H1 (cell line): ENCODE data around the gene OLFM1. TPM values are rescaled to one million over a fixed set of nuclear protein-coding genes. Genes with fewer than 3 reads are reported as not detected.

Experiments used
- JUND ChIP-seq: IDR thresholded peaks from 2 replicates; pipeline ENCODE4 v1.6.1; 2011; ENCODE audit warnings: mild to moderate bottlenecking, improper control_type of control experiment, low read length
- RXRA ChIP-seq: IDR thresholded peaks from 2 replicates; pipeline ENCODE4 v1.6.1; 2011; ENCODE audit warnings: low read depth, mild to moderate bottlenecking, low read length, moderate library complexity; ENCODE audit not compliant: insufficient read depth
- polyA plus RNA-seq, 7 experiments: library from polyadenylated mRNA; depleted of rRNA in 3 of 7; stranded (reverse) in 5 of 7; unstranded in 2 of 7; fragments of >200 nt in 5 of 7; fragments of 200-250 nt in 2 of 7; gene quantifications; 1 replicate in 5 of 7; 2 replicates in 1 of 7; 4 replicates in 1 of 7; pipeline versions ENCODE4 v1.2.1 to v1.2.3, GENCODE V29; 2011 to 2013; ENCODE audit warnings: missing spikeins in 2 of 7, mixed read lengths in 2 of 7
- total RNA-seq: library from RNA; stranded (reverse); fragmentation: NEBNext Ultra II Directional; extraction: Animal tissue kit (Norgen Biotek cat#: 25700); gene quantifications from 2 replicates; pipeline ENCODE4 v1.2.1, GENCODE V29; 2021

Gene OLFM1
- total and polyA plus RNA-seq, 2 of the 8 experiments (the other 6 are each of a cell fraction or from before 2014, with no cell fraction given), result 53.0 to 53.4 TPM

DNA sequence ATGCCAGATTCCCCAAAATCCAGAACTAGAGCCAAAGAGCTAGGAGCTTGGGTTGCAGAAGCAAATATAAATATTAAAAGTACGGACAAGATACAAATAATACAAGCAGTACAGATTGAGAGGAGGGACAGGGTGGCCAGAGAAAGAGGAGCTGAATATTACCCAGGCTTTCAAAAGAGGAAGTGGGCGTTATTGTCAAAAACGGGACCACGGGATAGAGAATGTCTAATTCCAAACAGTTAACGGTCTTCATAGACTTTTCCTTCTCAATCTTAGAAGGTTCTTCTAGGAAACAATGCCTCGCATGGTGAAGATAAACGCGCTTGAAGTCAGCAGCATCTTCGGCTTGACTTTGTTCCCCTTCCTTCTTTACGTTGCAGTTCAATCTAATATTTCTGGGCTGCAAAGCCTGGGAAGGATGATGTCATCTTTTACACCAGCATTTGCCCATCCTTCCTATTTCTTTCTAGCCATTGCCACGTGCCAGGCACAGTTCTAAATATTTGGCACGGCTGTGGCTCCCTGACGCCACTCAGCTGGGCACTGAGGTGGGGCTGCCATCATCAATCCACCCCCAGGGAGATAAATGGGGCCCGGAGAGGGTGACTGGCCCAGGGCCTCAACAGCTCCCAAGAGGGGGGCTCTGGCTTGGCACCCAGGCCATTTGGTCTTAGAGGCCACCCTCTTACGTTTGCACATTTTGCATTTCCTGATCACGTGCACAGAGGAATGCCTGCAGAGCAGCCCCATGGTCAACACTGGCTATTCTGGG lies 16.3 kb upstream of the OLFM1 start (continued):
- TF ChIP-seq JUND (no peak), RXRA (no peak)
